Left ventricle myocardium inferior (tissue), 1 donor: ENCODE results near the gene UCN3. TPM values are rescaled to one million over a fixed set of nuclear protein-coding genes. Genes with fewer than 3 reads are reported as not detected.

Source experiments
- DNase-seq: peaks from one replicate; pipeline ENCODE4 v3.0.0-alpha.2; 2020
- H3K27ac ChIP-seq: fragments of 200-600 bp; replicated peaks from 2 replicates; pipeline ENCODE4 v1.8.0; 2021
- H3K27me3 ChIP-seq: fragments of 200-600 bp; 2 replicates; pipeline ENCODE4 v1.8.0; 2021; ENCODE audit warnings: low read depth
- H3K36me3 ChIP-seq: fragments of 200-600 bp; 2 replicates; pipeline ENCODE4 v1.8.0; 2021
- H3K4me1 ChIP-seq: fragments of 200-600 bp; 2 replicates; pipeline ENCODE4 v1.8.0; 2021
- H3K4me3 ChIP-seq: fragments of 200-600 bp; 2 replicates; pipeline ENCODE4 v1.8.0; 2021; ENCODE audit warnings: mild to moderate bottlenecking, moderate library complexity
- H3K9me3 ChIP-seq: fragments of 200-600 bp; replicated peaks from 2 replicates; pipeline ENCODE4 v1.8.0; 2021
- intact Hi-C: fragments of 100-400 bp; cut with micrococcal nuclease; formaldehyde crosslinking; loops from one replicate; pipeline ENCODE4 v1.11.0; 2022
- total RNA-seq: library from RNA; stranded (reverse); fragmentation: NEBNext Ultra II Directional; extraction: Animal tissue kit (Norgen Biotek cat#: 25700); gene quantifications from one replicate; pipeline ENCODE4 v1.2.1, GENCODE V29; 2021
- TF ChIP-seq, protein P1 (sequence below): fragments of 200-600 bp; IDR thresholded peaks from 2 replicates; pipeline ENCODE4 v1.8.0; 2021; ENCODE audit warnings: antibody characterized with exemption, mild to moderate bottlenecking, borderline replicate concordance
- donor health status: DM: no; HTN: yes; CAD: no; lungs with severe emphysema.

The UCN3 gene
- total RNA-seq, 1 donor from 2014 or later = not detected

DNA sequence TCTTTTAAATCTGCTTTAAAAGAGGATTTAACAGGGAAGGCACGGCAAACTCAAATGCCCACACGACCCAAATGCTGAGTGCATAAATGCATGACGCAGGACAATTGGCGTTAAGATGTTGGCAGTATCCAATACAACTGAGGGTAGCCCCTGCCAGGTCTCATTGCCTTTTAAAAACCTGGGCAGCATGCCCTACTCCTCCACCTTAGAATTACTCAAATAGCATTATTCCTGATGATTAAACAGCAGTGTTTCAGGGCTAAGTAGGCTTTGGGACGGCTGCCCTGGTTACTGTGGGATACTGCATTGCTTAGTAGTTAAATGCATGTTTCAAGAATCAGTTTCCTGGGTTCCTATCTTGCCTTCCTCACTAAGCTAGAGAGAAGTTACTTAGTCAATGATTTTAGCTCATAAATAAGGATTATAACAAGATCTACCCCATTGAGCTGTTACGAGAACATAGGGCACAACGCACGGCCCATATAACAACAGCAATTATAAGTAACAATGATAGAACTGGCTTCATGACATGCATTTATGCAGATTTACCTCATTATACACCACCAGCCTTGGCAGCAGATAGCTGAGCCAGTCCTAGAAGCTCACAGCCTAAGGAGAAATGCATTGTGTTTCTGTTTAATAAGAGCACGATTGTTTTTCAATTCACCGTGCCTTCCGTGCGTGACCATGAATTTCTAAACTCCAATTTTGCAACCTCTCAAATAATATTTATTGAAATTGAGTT is 32.0 kb downstream of the UCN3 start:
- Histone ChIP-seq H3K9me3 (peaks cover 7% of the 10 kb centered on the region), H3K27ac (no peak overlapping the region), H3K36me3 (no peaks in the 10 kb centered on the region), H3K4me3 (no peak overlapping the region), H3K4me1 (no peaks in the 10 kb centered on the region), H3K27me3 (no peaks in the 10 kb centered on the region)
- TF ChIP-seq, protein P1, sequence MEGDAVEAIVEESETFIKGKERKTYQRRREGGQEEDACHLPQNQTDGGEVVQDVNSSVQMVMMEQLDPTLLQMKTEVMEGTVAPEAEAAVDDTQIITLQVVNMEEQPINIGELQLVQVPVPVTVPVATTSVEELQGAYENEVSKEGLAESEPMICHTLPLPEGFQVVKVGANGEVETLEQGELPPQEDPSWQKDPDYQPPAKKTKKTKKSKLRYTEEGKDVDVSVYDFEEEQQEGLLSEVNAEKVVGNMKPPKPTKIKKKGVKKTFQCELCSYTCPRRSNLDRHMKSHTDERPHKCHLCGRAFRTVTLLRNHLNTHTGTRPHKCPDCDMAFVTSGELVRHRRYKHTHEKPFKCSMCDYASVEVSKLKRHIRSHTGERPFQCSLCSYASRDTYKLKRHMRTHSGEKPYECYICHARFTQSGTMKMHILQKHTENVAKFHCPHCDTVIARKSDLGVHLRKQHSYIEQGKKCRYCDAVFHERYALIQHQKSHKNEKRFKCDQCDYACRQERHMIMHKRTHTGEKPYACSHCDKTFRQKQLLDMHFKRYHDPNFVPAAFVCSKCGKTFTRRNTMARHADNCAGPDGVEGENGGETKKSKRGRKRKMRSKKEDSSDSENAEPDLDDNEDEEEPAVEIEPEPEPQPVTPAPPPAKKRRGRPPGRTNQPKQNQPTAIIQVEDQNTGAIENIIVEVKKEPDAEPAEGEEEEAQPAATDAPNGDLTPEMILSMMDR = no peak
- intact Hi-C loops = no loop called here
- no peak for DNase-seq

DNA sequence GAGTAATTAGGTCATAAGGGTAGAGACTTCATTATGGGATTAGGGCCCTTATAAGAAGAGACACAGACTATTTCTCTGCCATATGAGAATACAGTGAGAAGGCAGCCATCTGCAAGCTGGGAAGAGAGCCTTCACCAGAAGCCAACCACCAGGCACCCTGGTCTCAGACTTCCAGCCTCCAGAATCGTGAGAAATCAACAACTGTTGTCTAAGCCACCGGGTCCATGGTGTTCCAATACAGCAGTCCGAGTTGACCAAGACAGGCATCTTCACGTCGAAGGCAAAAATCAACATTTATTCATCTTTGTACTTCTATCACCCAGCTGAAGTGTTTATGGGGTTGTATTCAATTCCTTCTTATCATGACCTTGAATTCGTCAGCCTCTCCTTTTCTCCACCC is 34.6 kb downstream of the UCN3 start:
- intact Hi-C loops = no loop called here
- TF ChIP-seq, protein P1 = no peak

GRCh38 chr10:5400468-5401240 is 35.9 kb downstream of the UCN3 start:
- intact Hi-C loops = no loop called here
- H3K4me3 ChIP-seq = no peak overlapping the region
- peaks cover 6% of the 10 kb centered on the region for H3K4me1 ChIP-seq
- no peak for DNase-seq
- H3K27me3 ChIP-seq = no peaks in the 10 kb centered on the region
- H3K9me3 ChIP-seq = no peaks in the 10 kb centered on the region
- no peak overlapping the region for H3K27ac ChIP-seq
- TF ChIP-seq, protein P1 = no peak
- no peaks in the 10 kb centered on the region for H3K36me3 ChIP-seq

More for the DNA sequence above, 34.6 kb downstream of the UCN3 start:
- Histone ChIP-seq H3K4me3 (no peak overlapping the region), H3K27ac (no peak overlapping the region), H3K4me1 (no peaks in the 10 kb centered on the region), H3K27me3 (no peaks in the 10 kb centered on the region), H3K36me3 (no peaks in the 10 kb centered on the region), H3K9me3 (no peaks in the 10 kb centered on the region)
- DNase-seq = no peak

- H3K4me3 ChIP-seq = no peak overlapping the region
- TF ChIP-seq, protein P1 = no peak
- peaks cover 6% of the 10 kb centered on the region for H3K4me1 ChIP-seq
- DNase-seq = no peak
- H3K27me3 ChIP-seq = no peaks in the 10 kb centered on the region
- intact Hi-C loops = no loop called here
- no peak overlapping the region for H3K27ac ChIP-seq
- no peaks in the 10 kb centered on the region for H3K36me3 ChIP-seq
- H3K9me3 ChIP-seq = no peaks in the 10 kb centered on the region
These were observed 38.0 kb downstream of the UCN3 start for GRCh38 chr10:5402798-5403197.

- Histone ChIP-seq H3K9me3 (no peaks in the 10 kb centered on the region), H3K36me3 (no peaks in the 10 kb centered on the region), H3K27ac (peak within 1 kb of the TSS; percentile 71), H3K4me1 (peaks cover 6% of the 10 kb centered on the region), H3K27me3 (no peaks in the 10 kb centered on the region), H3K4me3 (peak within 1 kb of the TSS; percentile 42)
- TF ChIP-seq, protein P1 = no peak
- DNase-seq = no peak
- intact Hi-C loops = no loop called here
These were observed 39.7 kb downstream of the UCN3 start, which contains the start of gene TUBAL3 for GRCh38 chr10:5404208-5405041. TUBAL3 (minus strand) TSS chr10:5404828; CDS start chr10:5404792, 36 bp downstream.
